ENCODE measurements around the gene FOXJ1. TPM values are rescaled to one million over a fixed set of nuclear protein-coding genes. Genes with fewer than 3 reads are reported as not detected.

The FOXJ1 gene
- total and polyA plus RNA-seq, 2 of the 13 experiments (the other 11 are each of a cell fraction or from before 2014, with no cell fraction given): 0.98 to 1.6 TPM

DNA sequence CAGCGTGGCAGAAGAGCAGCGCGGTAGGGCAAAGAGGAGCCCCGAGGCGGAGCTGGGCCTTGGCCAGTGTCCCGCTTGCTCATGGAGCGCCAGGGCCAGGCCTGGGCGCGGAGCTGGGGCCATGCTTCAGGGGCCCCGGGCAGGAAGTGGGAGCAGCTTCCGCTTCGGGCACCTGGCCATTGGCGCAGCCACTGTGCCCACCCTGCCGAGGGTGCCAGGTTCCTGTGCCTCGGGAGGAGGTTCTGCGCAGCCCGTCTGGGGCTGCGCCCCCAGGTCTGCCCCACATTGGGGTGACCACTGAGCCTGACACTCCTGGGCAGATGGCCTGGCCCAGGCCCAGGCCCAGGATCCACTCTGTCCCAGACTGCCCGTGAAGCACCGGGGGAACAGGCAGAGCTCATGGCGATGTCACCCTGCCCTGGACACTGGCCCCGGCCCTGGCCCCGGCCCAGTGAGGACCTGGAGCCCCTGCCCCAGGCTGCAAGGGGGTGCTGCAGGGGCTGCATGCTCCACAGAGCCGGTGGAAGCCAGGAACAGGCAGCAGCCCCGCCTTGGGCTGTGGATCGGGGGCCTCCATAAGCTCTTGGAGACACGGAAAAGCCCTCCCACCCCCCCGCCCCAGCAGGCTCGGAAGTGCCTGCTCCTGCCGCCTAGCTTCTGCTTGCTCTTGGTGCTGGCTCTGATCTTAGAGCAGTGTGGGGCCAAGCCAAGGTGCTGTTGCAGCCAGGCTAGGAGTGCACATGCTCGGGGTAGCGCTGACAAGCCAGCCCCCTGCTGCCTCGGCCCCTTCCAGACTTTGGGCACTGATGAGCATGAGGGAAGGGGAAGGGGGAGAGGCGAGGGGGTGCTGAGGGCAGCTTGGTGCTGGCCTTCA lies 35.9 kb upstream of the FOXJ1 start (continued):
- TF ChIP-seq ZNF768 (CRISPR knock-in tag; IDR thresholded peaks at IDR 0.05) (peak; percentile 43; the same call in 1 of the 2 replicates), POGZ (CRISPR knock-in tag; IDR thresholded peaks at IDR 0.05) (0 out of 2 replicates have a peak, but pooled peaks have one; percentile 16), ZNF747 (CRISPR knock-in tag; IDR thresholded peaks at IDR 0.05; ENCODE audit: borderline replicate concordance) (no peak), ZNF879 (CRISPR knock-in tag; IDR thresholded peaks at IDR 0.05) (no peak), ZNF598 (CRISPR knock-in tag; IDR thresholded peaks at IDR 0.05; ENCODE audit: borderline replicate concordance) (no peak), KDM6A (CRISPR knock-in tag; IDR thresholded peaks at IDR 0.05; ENCODE audit: low read depth) (no peak), HDAC1 (CRISPR knock-in tag; IDR thresholded peaks at IDR 0.05) (peak; percentile 29; the same call in 1 of the 2 replicates), ZFX (CRISPR knock-in tag; IDR thresholded peaks at IDR 0.05; ENCODE audit: low read depth) (0 out of 2 replicates have a peak, but pooled peaks have one; percentile 10), ZNF205 (CRISPR knock-in tag; IDR thresholded peaks at IDR 0.05) (no peak), SOX5 (CRISPR knock-in tag; IDR thresholded peaks at IDR 0.05; ENCODE audit: borderline replicate concordance) (no peak), NFIC (IDR thresholded peaks at IDR 0.05; ENCODE audit: low read length) (no peak), RNF2 (conservative IDR thresholded peaks at IDR 0.05; ENCODE audit: low read depth) (no peak), ZNF234 (CRISPR knock-in tag; conservative IDR thresholded peaks at IDR 0.05) (0 out of 2 replicates have a peak, but pooled peaks have one; percentile 18), AKAP8 (CRISPR knock-in tag; IDR thresholded peaks at IDR 0.05) (no peak)
- TF ChIP-seq, protein P1, sequence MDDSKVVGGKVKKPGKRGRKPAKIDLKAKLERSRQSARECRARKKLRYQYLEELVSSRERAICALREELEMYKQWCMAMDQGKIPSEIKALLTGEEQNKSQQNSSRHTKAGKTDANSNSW (CRISPR knock-in tag; IDR thresholded peaks at IDR 0.05; ENCODE audit: borderline replicate concordance): no peak
- TF ChIP-seq, protein P2, sequence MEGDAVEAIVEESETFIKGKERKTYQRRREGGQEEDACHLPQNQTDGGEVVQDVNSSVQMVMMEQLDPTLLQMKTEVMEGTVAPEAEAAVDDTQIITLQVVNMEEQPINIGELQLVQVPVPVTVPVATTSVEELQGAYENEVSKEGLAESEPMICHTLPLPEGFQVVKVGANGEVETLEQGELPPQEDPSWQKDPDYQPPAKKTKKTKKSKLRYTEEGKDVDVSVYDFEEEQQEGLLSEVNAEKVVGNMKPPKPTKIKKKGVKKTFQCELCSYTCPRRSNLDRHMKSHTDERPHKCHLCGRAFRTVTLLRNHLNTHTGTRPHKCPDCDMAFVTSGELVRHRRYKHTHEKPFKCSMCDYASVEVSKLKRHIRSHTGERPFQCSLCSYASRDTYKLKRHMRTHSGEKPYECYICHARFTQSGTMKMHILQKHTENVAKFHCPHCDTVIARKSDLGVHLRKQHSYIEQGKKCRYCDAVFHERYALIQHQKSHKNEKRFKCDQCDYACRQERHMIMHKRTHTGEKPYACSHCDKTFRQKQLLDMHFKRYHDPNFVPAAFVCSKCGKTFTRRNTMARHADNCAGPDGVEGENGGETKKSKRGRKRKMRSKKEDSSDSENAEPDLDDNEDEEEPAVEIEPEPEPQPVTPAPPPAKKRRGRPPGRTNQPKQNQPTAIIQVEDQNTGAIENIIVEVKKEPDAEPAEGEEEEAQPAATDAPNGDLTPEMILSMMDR (CRISPR knock-in tag; IDR thresholded peaks at IDR 0.05): peak; percentile 37
- TF ChIP-seq, protein P3, sequence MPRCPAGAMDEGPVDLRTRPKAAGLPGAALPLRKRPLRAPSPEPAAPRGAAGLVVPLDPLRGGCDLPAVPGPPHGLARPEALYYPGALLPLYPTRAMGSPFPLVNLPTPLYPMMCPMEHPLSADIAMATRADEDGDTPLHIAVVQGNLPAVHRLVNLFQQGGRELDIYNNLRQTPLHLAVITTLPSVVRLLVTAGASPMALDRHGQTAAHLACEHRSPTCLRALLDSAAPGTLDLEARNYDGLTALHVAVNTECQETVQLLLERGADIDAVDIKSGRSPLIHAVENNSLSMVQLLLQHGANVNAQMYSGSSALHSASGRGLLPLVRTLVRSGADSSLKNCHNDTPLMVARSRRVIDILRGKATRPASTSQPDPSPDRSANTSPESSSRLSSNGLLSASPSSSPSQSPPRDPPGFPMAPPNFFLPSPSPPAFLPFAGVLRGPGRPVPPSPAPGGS (CRISPR knock-in tag; IDR thresholded peaks at IDR 0.05): no peak
- TF ChIP-seq, protein P4, sequence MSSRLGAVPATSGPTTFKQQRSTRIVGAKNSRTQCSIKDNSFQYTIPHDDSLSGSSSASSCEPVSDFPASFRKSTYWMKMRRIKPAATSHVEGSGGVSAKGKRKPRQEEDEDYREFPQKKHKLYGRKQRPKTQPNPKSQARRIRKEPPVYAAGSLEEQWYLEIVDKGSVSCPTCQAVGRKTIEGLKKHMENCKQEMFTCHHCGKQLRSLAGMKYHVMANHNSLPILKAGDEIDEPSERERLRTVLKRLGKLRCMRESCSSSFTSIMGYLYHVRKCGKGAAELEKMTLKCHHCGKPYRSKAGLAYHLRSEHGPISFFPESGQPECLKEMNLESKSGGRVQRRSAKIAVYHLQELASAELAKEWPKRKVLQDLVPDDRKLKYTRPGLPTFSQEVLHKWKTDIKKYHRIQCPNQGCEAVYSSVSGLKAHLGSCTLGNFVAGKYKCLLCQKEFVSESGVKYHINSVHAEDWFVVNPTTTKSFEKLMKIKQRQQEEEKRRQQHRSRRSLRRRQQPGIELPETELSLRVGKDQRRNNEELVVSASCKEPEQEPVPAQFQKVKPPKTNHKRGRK (CRISPR knock-in tag; IDR thresholded peaks at IDR 0.05): no peak
- TF ChIP-seq, protein P5, sequence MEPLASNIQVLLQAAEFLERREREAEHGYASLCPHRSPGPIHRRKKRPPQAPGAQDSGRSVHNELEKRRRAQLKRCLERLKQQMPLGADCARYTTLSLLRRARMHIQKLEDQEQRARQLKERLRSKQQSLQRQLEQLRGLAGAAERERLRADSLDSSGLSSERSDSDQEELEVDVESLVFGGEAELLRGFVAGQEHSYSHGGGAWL (CRISPR knock-in tag; IDR thresholded peaks at IDR 0.05): no peak
- TF ChIP-seq, protein P6, sequence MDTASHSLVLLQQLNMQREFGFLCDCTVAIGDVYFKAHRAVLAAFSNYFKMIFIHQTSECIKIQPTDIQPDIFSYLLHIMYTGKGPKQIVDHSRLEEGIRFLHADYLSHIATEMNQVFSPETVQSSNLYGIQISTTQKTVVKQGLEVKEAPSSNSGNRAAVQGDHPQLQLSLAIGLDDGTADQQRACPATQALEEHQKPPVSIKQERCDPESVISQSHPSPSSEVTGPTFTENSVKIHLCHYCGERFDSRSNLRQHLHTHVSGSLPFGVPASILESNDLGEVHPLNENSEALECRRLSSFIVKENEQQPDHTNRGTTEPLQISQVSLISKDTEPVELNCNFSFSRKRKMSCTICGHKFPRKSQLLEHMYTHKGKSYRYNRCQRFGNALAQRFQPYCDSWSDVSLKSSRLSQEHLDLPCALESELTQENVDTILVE (CRISPR knock-in tag; IDR thresholded peaks at IDR 0.05): no peak
- TF ChIP-seq, protein P7, sequence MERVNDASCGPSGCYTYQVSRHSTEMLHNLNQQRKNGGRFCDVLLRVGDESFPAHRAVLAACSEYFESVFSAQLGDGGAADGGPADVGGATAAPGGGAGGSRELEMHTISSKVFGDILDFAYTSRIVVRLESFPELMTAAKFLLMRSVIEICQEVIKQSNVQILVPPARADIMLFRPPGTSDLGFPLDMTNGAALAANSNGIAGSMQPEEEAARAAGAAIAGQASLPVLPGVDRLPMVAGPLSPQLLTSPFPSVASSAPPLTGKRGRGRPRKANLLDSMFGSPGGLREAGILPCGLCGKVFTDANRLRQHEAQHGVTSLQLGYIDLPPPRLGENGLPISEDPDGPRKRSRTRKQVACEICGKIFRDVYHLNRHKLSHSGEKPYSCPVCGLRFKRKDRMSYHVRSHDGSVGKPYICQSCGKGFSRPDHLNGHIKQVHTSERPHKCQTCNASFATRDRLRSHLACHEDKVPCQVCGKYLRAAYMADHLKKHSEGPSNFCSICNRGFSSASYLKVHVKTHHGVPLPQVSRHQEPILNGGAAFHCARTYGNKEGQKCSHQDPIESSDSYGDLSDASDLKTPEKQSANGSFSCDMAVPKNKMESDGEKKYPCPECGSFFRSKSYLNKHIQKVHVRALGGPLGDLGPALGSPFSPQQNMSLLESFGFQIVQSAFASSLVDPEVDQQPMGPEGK (CRISPR knock-in tag; IDR thresholded peaks at IDR 0.05): peak; percentile 38; the same call in 1 of the 2 replicates
